Naive thymus-derived CD8-positive, alpha-beta T cell (primary cell): ENCODE results near the gene ZNF320. TPM values are rescaled to one million over a fixed set of nuclear protein-coding genes. Genes with fewer than 3 reads are reported as not detected.
"Not testable (repeated sequence)": the region's sequence is repeated elsewhere in the genome, so short reads cannot be mapped to it uniquely, and the experiment has no call there.

Experiments
- ATAC-seq, 2 donors: fragments of 150-1000 bp; cut with Tn5 transposase in 1 of 2; sonication (Bioruptor Pico), chemical (Tn5 transposase) in 1 of 2; 1 replicate in 1 of 2; 2 replicates in 1 of 2; pipeline ENCODE4 v1.10.0; 2021; ENCODE audit warnings: mild to moderate bottlenecking in 2 of 2, moderate library complexity in 2 of 2
- POLR2A ChIA-PET: fragments of 350-600 bp; sonication (Branson Sonifier 250); formaldehyde crosslinking; loops from one replicate; lab custom pipeline; 2021; ENCODE audit warnings: antibody characterized with exemption; lab: Charles Lee
- DNase-seq, 10 donors: peaks; one replicate each; pipeline versions ENCODE4 v3.0.0 to v3.0.0-alpha.2; 2020 to 2022
- H3K27ac Mint-ChIP-seq, 10 donors: one replicate each; pipeline ENCODE4 v1.8.0; 2020 to 2022; ENCODE audit warnings: mild to moderate bottlenecking in 10 of 10, mixed read lengths in 10 of 10, moderate library complexity in 4 of 10, inconsistent platforms in 1 of 10
- H3K27me3 Mint-ChIP-seq, 5 donors: one replicate each; pipeline ENCODE4 v1.8.0; 2021 to 2022; ENCODE audit warnings: mixed read lengths in 5 of 5
- H3K36me3 Mint-ChIP-seq, 3 donors: one replicate each; pipeline ENCODE4 v1.8.0; 2020 to 2022; ENCODE audit warnings: mixed read lengths in 3 of 3, mild to moderate bottlenecking in 2 of 3, inconsistent platforms in 1 of 3
- H3K4me1 Mint-ChIP-seq, 4 donors: one replicate each; pipeline ENCODE4 v1.8.0; 2021 to 2022; ENCODE audit warnings: mixed read lengths in 4 of 4
- H3K4me3 Mint-ChIP-seq, 10 donors: one replicate each; pipeline ENCODE4 v1.8.0; 2020 to 2022; ENCODE audit warnings: mild to moderate bottlenecking in 10 of 10, mixed read lengths in 10 of 10, moderate library complexity in 6 of 10, inconsistent platforms in 1 of 10
- H3K9me3 Mint-ChIP-seq, 9 donors: one replicate each; pipeline ENCODE4 v1.8.0; 2020 to 2022; ENCODE audit warnings: mixed read lengths in 9 of 9, mild to moderate bottlenecking in 3 of 9, inconsistent platforms in 1 of 9, moderate library complexity in 1 of 9
- polyA plus RNA-seq, 3 donors: library from polyadenylated mRNA; unstranded; fragments of 300-500 nt; fragmentation: Illumina TruSeq; gene quantifications; one replicate each; pipeline ENCODE4 v1.2.3, GENCODE V29; 2021
- total RNA-seq, 8 experiments: library from RNA in 2 of 8; stranded (reverse) in 2 of 8; gene quantifications; one replicate each; pipeline ENCODE4 v1.2.3 and lab custom pipeline; 2021 to 2026

Gene ZNF320
- total and polyA plus RNA-seq, 5 experiments from 2014 or later = 5.8 to 25.8 (median 8.4) TPM

GRCh38 chr19:52910648-52911047, 13.2 kb upstream of the ZNF320 start:
- H3K36me3 Mint-ChIP-seq = peaks cover 38 to 83% (median 61%) of the 10 kb centered on the region in 3 donors
- no peak overlapping the region for H3K27ac Mint-ChIP-seq
- H3K9me3 Mint-ChIP-seq = peaks cover 14 to 73% (median 36%) of the 10 kb centered on the region in 9 donors
- no peak for DNase-seq
- H3K27me3 Mint-ChIP-seq = no peaks in the 10 kb centered on the region
- POLR2A ChIA-PET = interaction anchor here (0.5 to 1.1 kb wide), 2 partner anchors 16 to 28 kb away, joined by 3 to 6 read pairs; no protein-coding TSS in a partner anchor
- H3K4me3 Mint-ChIP-seq = no peak overlapping the region
- H3K4me1 Mint-ChIP-seq = no peaks in the 10 kb centered on the region
- no peak for ATAC-seq

GRCh38 chr19:52904052-52904780, 6.8 kb upstream of the ZNF320 start:
- peaks cover 19 to 56% (median 31%) of the 10 kb centered on the region in 9 donors for H3K9me3 Mint-ChIP-seq
- H3K36me3 Mint-ChIP-seq = peaks cover 19 to 53% (median 33%) of the 10 kb centered on the region in 3 donors
- H3K4me1 Mint-ChIP-seq, ATAC-seq, DNase-seq, H3K4me3 Mint-ChIP-seq, POLR2A ChIA-PET, H3K27ac Mint-ChIP-seq, H3K27me3 Mint-ChIP-seq: not testable (repeated sequence)

GRCh38 chr19:52901842-52902241, 4.4 kb upstream of the ZNF320 start:
- H3K27me3 Mint-ChIP-seq = no peaks in the 10 kb centered on the region
- ATAC-seq (no peak), DNase-seq (no peak)
- H3K9me3 Mint-ChIP-seq = peaks cover 8 to 37% (median 19%) of the 10 kb centered on the region in 9 donors
- no peak overlapping the region for H3K27ac Mint-ChIP-seq
- POLR2A ChIA-PET = interaction anchor here (0.8 kb wide), 1 partner anchor 20 kb away, joined by 3 read pairs; no protein-coding TSS in a partner anchor
- H3K4me3 Mint-ChIP-seq = no peak overlapping the region
- H3K4me1 Mint-ChIP-seq = peaks cover 2 to 15% (median 10%) of the 10 kb centered on the region in 4 donors
- H3K36me3 Mint-ChIP-seq = peaks cover 4 to 41% (median 17%) of the 10 kb centered on the region in 3 donors

GRCh38 chr19:52898596-52898995, 1.2 kb upstream of the ZNF320 start:
- peaks cover 0 to 40% (median 15%) of the 10 kb centered on the region in 3 donors for H3K36me3 Mint-ChIP-seq
- peaks cover 4 to 26% (median 19%) of the 10 kb centered on the region in 4 donors for H3K4me1 Mint-ChIP-seq
- peak overlapping the region in 5 of 10 donors; percentile 12 to 95 (median 46) for H3K27ac Mint-ChIP-seq
- H3K27me3 Mint-ChIP-seq, ATAC-seq, DNase-seq: not testable (repeated sequence)
- H3K9me3 Mint-ChIP-seq = peaks cover 0 to 16% (median 6%) of the 10 kb centered on the region in 9 donors
- POLR2A ChIA-PET = interaction anchor here (1.2 kb wide), 1 partner anchor 111 kb away, joined by 3 read pairs; no protein-coding TSS in a partner anchor
- peak overlapping the region; percentile 8 to 96 (median 46) for H3K4me3 Mint-ChIP-seq

- no peak for DNase-seq
- Mint-ChIP-seq H3K9me3 (peaks cover 0 to 16% (median 3%) of the 10 kb centered on the region in 9 donors), H3K4me1 (peaks cover 4 to 26% (median 21%) of the 10 kb centered on the region in 4 donors), H3K36me3 (peaks cover 0 to 40% (median 19%) of the 10 kb centered on the region in 3 donors), H3K27ac (peak overlapping the region in 6 of 10 donors; percentile 9 to 97 (median 80)), H3K4me3 (peak overlapping the region; percentile 86 to 98 (median 94)), H3K27me3 (no peaks in the 10 kb centered on the region)
- POLR2A ChIA-PET = interaction anchor here (0.6 to 1.2 kb wide), 4 partner anchors 24 to 586 kb away, joined by 3 to 4 read pairs (median 3); partner anchors contain the start of gene ZNF816
- no peak for ATAC-seq
Measured at GRCh38 chr19:52898101-52898500, 666 bp upstream of the ZNF320 start.

- Mint-ChIP-seq H3K4me3 (peak overlapping the region; percentile 86 to 98 (median 94)), H3K27ac (peak overlapping the region; percentile 48 to 97 (median 93)), H3K27me3 (no peaks in the 10 kb centered on the region), H3K36me3 (peaks cover 8 to 51% (median 32%) of the 10 kb centered on the region in 3 donors), H3K9me3 (peaks cover 0 to 17% (median 3%) of the 10 kb centered on the region in 9 donors), H3K4me1 (peaks cover 8 to 31% (median 24%) of the 10 kb centered on the region in 4 donors)
- ATAC-seq (no peak), DNase-seq (peak in 2 of 10 donors; percentile 1 to 13)
- POLR2A ChIA-PET = no interaction called here
Measured at GRCh38 chr19:52896431-52897137, 851 bp downstream of the ZNF320 start.

- H3K4me3 Mint-ChIP-seq = no peak overlapping the region
- peaks cover 8 to 28% (median 11%) of the 10 kb centered on the region in 4 donors for H3K4me1 Mint-ChIP-seq
- DNase-seq = no peak
- peaks cover 42 to 85% (median 78%) of the 10 kb centered on the region in 3 donors for H3K36me3 Mint-ChIP-seq
- POLR2A ChIA-PET = no interaction called here
- no peak for ATAC-seq
- peaks cover 0 to 43% (median 11%) of the 10 kb centered on the region in 9 donors for H3K9me3 Mint-ChIP-seq
- H3K27me3 Mint-ChIP-seq = no peaks in the 10 kb centered on the region
- peak overlapping the region in 2 of 10 donors; percentile 3 to 56 for H3K27ac Mint-ChIP-seq
Measured at GRCh38 chr19:52891336-52891735, 6.1 kb downstream of the ZNF320 start.

- DNase-seq (no peak), ATAC-seq (no peak)
- peaks cover 0 to 47% (median 14%) of the 10 kb centered on the region in 9 donors for H3K9me3 Mint-ChIP-seq
- H3K4me3 Mint-ChIP-seq = no peak overlapping the region
- peak overlapping the region in 1 of 10 donors; percentile 79 for H3K27ac Mint-ChIP-seq
- POLR2A ChIA-PET = no interaction called here
- peaks cover 44 to 86% (median 81%) of the 10 kb centered on the region in 3 donors for H3K36me3 Mint-ChIP-seq
- H3K4me1 Mint-ChIP-seq = peaks cover 6 to 28% (median 10%) of the 10 kb centered on the region in 4 donors
- H3K27me3 Mint-ChIP-seq = no peaks in the 10 kb centered on the region
Measured at GRCh38 chr19:52889931-52890330, 7.5 kb downstream of the ZNF320 start.

- Mint-ChIP-seq H3K36me3 (peaks cover 45 to 87% (median 82%) of the 10 kb centered on the region in 3 donors), H3K27me3 (no peaks in the 10 kb centered on the region), H3K4me3 (no peak overlapping the region), H3K4me1 (peaks cover 2 to 28% (median 8%) of the 10 kb centered on the region in 4 donors), H3K27ac (no peak overlapping the region), H3K9me3 (peaks cover 0 to 55% (median 19%) of the 10 kb centered on the region in 9 donors)
- no peak for DNase-seq
- POLR2A ChIA-PET = no interaction called here
- ATAC-seq = no peak
Measured at GRCh38 chr19:52889076-52889475, 8.4 kb downstream of the ZNF320 start.

GRCh38 chr19:52880895-52881389, 16.5 kb downstream of the ZNF320 start:
- Mint-ChIP-seq H3K27ac (no peak overlapping the region), H3K4me1 (peaks cover 0 to 2% (median 0%) of the 10 kb centered on the region in 4 donors), H3K27me3 (no peaks in the 10 kb centered on the region), H3K36me3 (peaks cover 58 to 77% (median 62%) of the 10 kb centered on the region in 3 donors), H3K4me3 (no peak overlapping the region), H3K9me3 (peaks cover 21 to 91% (median 46%) of the 10 kb centered on the region in 9 donors)
- no peak for DNase-seq
- ATAC-seq = no peak
- POLR2A ChIA-PET = no interaction called here

- Mint-ChIP-seq H3K36me3 (peaks cover 6 to 65% (median 53%) of the 10 kb centered on the region in 3 donors), H3K9me3 (peaks cover 18 to 78% (median 48%) of the 10 kb centered on the region in 9 donors)
- not testable (repeated sequence) for H3K27ac Mint-ChIP-seq
Measured at GRCh38 chr19:52872996-52873395, 24.4 kb downstream of the ZNF320 start.

GRCh38 chr19:52871466-52871865, 26.0 kb downstream of the ZNF320 start:
- Mint-ChIP-seq H3K9me3 (peaks cover 18 to 68% (median 48%) of the 10 kb centered on the region in 9 donors), H3K36me3 (peaks cover 7 to 62% (median 53%) of the 10 kb centered on the region in 3 donors), H3K4me1 (no peaks in the 10 kb centered on the region), H3K27me3 (no peaks in the 10 kb centered on the region), H3K4me3 (no peak overlapping the region), H3K27ac (no peak overlapping the region)
- POLR2A ChIA-PET = no interaction called here
- DNase-seq (no peak), ATAC-seq (no peak)

More at GRCh38 chr19:52872996-52873395, 24.4 kb downstream of the ZNF320 start:
- H3K4me1 Mint-ChIP-seq, ATAC-seq, POLR2A ChIA-PET, H3K4me3 Mint-ChIP-seq, H3K27me3 Mint-ChIP-seq, DNase-seq: not testable (repeated sequence)
